ENCODE data around the gene OOSP3.
"Not testable (repeated sequence)": the region's sequence is repeated elsewhere in the genome, so short reads cannot be mapped to it uniquely, and the experiment has no call there.

GRCh38 chr11:59849551-59849950, 29.0 kb upstream of the OOSP3 start:
- not testable (repeated sequence) for TF ChIP-seq CTCF, POLR2A (IDR thresholded peaks at IDR 0.05)

Measured in right lobe of liver (tissue), 4 donors.